BE2C (cell line): ENCODE results near the gene KL.
A peak's percentile ranks its signal among the peaks of the same experiment; 100 is the strongest.

ENCODE experiments used
- DNase-seq: peaks from one replicate; pipeline ENCODE4 v3.0.0-alpha.2; 2020
- H3K27me3 ChIP-seq: fragments of 250-450 bp; sonication (Bioruptor Pico); 2 replicates; pipeline ENCODE4 v1.5.1; 2020; ENCODE audit warnings: mild to moderate bottlenecking
- H3K36me3 ChIP-seq: fragments of 250-450 bp; sonication (Bioruptor Pico); 2 replicates; pipeline ENCODE4 v1.5.1; 2020; ENCODE audit warnings: mild to moderate bottlenecking
- H3K4me1 ChIP-seq: fragments of 250-450 bp; sonication (Bioruptor Pico); 2 replicates; pipeline ENCODE4 v1.5.1; 2020
- H3K4me3 ChIP-seq: 2 replicates; pipeline ENCODE4 v1.5.1; 2011; ENCODE audit warnings: low read depth, low read length
- H3K9me3 ChIP-seq: fragments of 250-450 bp; sonication (Bioruptor Pico); 2 replicates; pipeline ENCODE4 v1.5.1; 2020
- TF ChIP-seq, protein P1 (sequence below): IDR thresholded peaks from 2 replicates; pipeline ENCODE4 v1.5.1; 2012; ENCODE audit warnings: mild to moderate bottlenecking, low read depth, low read length

The KL gene

GRCh38 chr13:33066329-33066728 lies 50.1 kb downstream of the KL start:
- TF ChIP-seq, protein P1, sequence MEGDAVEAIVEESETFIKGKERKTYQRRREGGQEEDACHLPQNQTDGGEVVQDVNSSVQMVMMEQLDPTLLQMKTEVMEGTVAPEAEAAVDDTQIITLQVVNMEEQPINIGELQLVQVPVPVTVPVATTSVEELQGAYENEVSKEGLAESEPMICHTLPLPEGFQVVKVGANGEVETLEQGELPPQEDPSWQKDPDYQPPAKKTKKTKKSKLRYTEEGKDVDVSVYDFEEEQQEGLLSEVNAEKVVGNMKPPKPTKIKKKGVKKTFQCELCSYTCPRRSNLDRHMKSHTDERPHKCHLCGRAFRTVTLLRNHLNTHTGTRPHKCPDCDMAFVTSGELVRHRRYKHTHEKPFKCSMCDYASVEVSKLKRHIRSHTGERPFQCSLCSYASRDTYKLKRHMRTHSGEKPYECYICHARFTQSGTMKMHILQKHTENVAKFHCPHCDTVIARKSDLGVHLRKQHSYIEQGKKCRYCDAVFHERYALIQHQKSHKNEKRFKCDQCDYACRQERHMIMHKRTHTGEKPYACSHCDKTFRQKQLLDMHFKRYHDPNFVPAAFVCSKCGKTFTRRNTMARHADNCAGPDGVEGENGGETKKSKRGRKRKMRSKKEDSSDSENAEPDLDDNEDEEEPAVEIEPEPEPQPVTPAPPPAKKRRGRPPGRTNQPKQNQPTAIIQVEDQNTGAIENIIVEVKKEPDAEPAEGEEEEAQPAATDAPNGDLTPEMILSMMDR, result no peak

GRCh38 chr13:33069365-33069764 lies 53.1 kb downstream of the KL start:
- TF ChIP-seq, protein P1, result peak; percentile 51
- peaks cover 2% of the 10 kb centered on the region; the same call in 1 of the 2 replicates for H3K4me1 ChIP-seq
- DNase-seq, result no peak
- H3K4me3 ChIP-seq, result no peak overlapping the region
- H3K9me3 ChIP-seq, result no peaks in the 10 kb centered on the region
- H3K27me3 ChIP-seq, result no peaks in the 10 kb centered on the region
- no peaks in the 10 kb centered on the region for H3K36me3 ChIP-seq

More at GRCh38 chr13:33066329-33066728, 50.1 kb downstream of the KL start:
- DNase-seq, result no peak
- Histone ChIP-seq H3K4me1 (peaks cover 2% of the 10 kb centered on the region; the same call in 1 of the 2 replicates), H3K9me3 (no peaks in the 10 kb centered on the region), H3K36me3 (no peaks in the 10 kb centered on the region), H3K27me3 (no peaks in the 10 kb centered on the region), H3K4me3 (no peak overlapping the region)

- Histone ChIP-seq H3K9me3 (no peaks in the 10 kb centered on the region), H3K4me3 (no peak overlapping the region), H3K4me1 (peaks cover 9% of the 10 kb centered on the region), H3K27me3 (no peaks in the 10 kb centered on the region), H3K36me3 (no peaks in the 10 kb centered on the region)
- no peak for DNase-seq
- TF ChIP-seq, protein P1, result no peak
These were observed 54.5 kb downstream of the KL start for GRCh38 chr13:33070713-33071112.

GRCh38 chr13:33072282-33072681 lies 56.1 kb downstream of the KL start:
- TF ChIP-seq, protein P1, result no peak
- no peak for DNase-seq
- Histone ChIP-seq H3K4me1 (peaks cover 10% of the 10 kb centered on the region), H3K9me3 (no peaks in the 10 kb centered on the region), H3K4me3 (no peak overlapping the region), H3K36me3 (no peaks in the 10 kb centered on the region), H3K27me3 (no peaks in the 10 kb centered on the region)

GRCh38 chr13:33072759-33073158 lies 56.5 kb downstream of the KL start:
- TF ChIP-seq, protein P1, result no peak
- no peaks in the 10 kb centered on the region for H3K36me3 ChIP-seq
- H3K27me3 ChIP-seq, result no peaks in the 10 kb centered on the region
- H3K4me3 ChIP-seq, result no peak overlapping the region
- H3K4me1 ChIP-seq, result peaks cover 10% of the 10 kb centered on the region
- H3K9me3 ChIP-seq, result no peaks in the 10 kb centered on the region
- no peak for DNase-seq

DNA sequence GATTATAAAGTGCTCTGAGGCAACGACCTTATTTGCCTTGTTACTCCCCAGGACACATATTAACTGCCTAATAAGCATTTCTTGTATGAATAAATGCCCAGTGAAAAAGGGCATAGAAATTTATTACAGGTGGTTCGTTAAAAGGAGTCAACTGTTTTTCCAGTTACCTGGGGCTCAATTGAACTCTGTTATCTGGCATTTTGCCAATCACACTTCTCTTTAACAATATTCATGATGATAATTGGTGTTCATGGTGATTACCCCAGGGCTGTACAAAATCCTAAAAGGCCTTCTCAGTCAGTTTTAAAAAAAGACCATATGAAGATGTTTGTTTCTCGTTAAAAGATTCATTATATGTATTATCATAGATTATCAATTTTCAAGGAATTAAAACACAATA lies 57.1 kb downstream of the KL start:
- H3K27me3 ChIP-seq, result no peaks in the 10 kb centered on the region
- H3K4me1 ChIP-seq, result peaks cover 10% of the 10 kb centered on the region
- DNase-seq, result no peak
- H3K9me3 ChIP-seq, result no peaks in the 10 kb centered on the region
- H3K4me3 ChIP-seq, result no peak overlapping the region
- H3K36me3 ChIP-seq, result no peaks in the 10 kb centered on the region
- TF ChIP-seq, protein P1, result no peak
